Large intestine (tissue), 3 donors: ENCODE results near the gene EPB41L5. TPM values are rescaled to one million over a fixed set of nuclear protein-coding genes. Genes with fewer than 3 reads are reported as not detected.
"Not testable (repeated sequence)": the region's sequence is repeated elsewhere in the genome, so short reads cannot be mapped to it uniquely, and the experiment has no call there.

Experiments
- DNase-seq, 2 donors: peaks; one replicate each; pipeline versions ENCODE4 v3.0.0 to v3.0.0-alpha.2; 2013
- H3K27ac ChIP-seq: one replicate; pipeline ENCODE4 v1.5.1; 2013; ENCODE audit warnings: low read length
- H3K27me3 ChIP-seq: 2 replicates; pipeline ENCODE4 v1.6.1; 2013; ENCODE audit warnings: low read length; ENCODE audit not compliant: control insufficient read depth, insufficient read depth
- H3K36me3 ChIP-seq: 2 replicates; pipeline ENCODE4 v1.6.1; 2013; ENCODE audit warnings: low read length; ENCODE audit not compliant: control insufficient read depth, insufficient read depth
- H3K4me1 ChIP-seq: one replicate; pipeline ENCODE4 v1.6.1; 2013; ENCODE audit warnings: low read length; ENCODE audit not compliant: control insufficient read depth, insufficient read depth
- H3K4me3 ChIP-seq: one replicate; pipeline ENCODE4 v1.5.1; 2013; ENCODE audit warnings: low read length
- H3K9me3 ChIP-seq: one replicate; pipeline ENCODE4 v1.6.1; 2013; ENCODE audit warnings: mild to moderate bottlenecking, low read depth, low read length, moderate library complexity; ENCODE audit not compliant: control insufficient read depth
- WGBS: methylation state at CpG from one replicate; pipeline ENCODE4 v1.1.5; 2013; ENCODE audit warnings: low lambda C conversion rate; ENCODE audit not compliant: insufficient coverage; 5-methylcytosine and 5-hydroxymethylcytosine counted together
- polyA plus RNA-seq: library from polyadenylated mRNA; unstranded; fragments of 120-200 nt; gene quantifications from one replicate; pipeline ENCODE4 v1.2.1, GENCODE V29; 2013

Gene EPB41L5
- polyA plus RNA-seq, 1 donor = 32.0 TPM

GRCh38 chr2:120052597-120052996 is 39.7 kb downstream of the EPB41L5 start:
- no peak overlapping the region for H3K27ac ChIP-seq
- H3K4me3 ChIP-seq = no peak overlapping the region
- no peaks in the 10 kb centered on the region for H3K27me3 ChIP-seq
- 75% methylated on average over 2 of the region's 2 CpGs for WGBS
- H3K4me1 ChIP-seq = no peaks in the 10 kb centered on the region
- H3K36me3 ChIP-seq = peaks cover 9% of the 10 kb centered on the region
- no peak for DNase-seq
- H3K9me3 ChIP-seq = peaks cover 14% of the 10 kb centered on the region

- Histone ChIP-seq H3K4me1 (no peaks in the 10 kb centered on the region), H3K27me3 (no peaks in the 10 kb centered on the region), H3K36me3 (peaks cover 9% of the 10 kb centered on the region), H3K27ac (no peak overlapping the region), H3K9me3 (peaks cover 14% of the 10 kb centered on the region), H3K4me3 (no peak overlapping the region)
- no peak for DNase-seq
- no CpG with 5 or more reads among the region's 3 CpGs for WGBS
These were observed 41.0 kb downstream of the EPB41L5 start for GRCh38 chr2:120053891-120054290.

DNA sequence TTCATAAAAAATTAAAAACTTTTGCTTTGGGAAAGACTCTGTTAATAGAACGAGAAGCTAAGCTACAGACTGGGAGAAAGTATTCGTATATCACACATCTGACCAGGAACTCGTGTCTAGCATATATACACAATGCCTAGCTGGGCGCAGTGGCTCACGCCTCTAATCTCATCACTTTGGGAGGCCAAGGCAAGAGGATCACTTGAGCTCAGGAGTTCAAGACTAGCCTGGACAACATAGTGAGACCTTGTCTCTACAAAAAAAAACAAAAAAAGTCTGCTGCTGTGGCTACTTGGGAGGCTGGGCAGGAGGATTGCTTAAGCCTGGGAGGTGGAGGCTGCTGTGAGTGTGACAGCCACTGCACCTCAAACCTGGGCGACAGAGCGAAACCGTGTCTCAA is 46.6 kb downstream of the EPB41L5 start:
- Histone ChIP-seq H3K4me3 (no peak overlapping the region), H3K9me3 (peaks cover 7% of the 10 kb centered on the region), H3K27ac (no peak overlapping the region), H3K27me3 (no peaks in the 10 kb centered on the region), H3K36me3 (no peaks in the 10 kb centered on the region), H3K4me1 (no peaks in the 10 kb centered on the region)
- no peak for DNase-seq
- no CpG with 5 or more reads among the region's 8 CpGs for WGBS

GRCh38 chr2:120060088-120060623 is 47.3 kb downstream of the EPB41L5 start:
- 83% methylated on average over 2 of the region's 2 CpGs for WGBS
- Histone ChIP-seq H3K27ac (no peak overlapping the region), H3K4me1 (no peaks in the 10 kb centered on the region), H3K27me3 (no peaks in the 10 kb centered on the region), H3K9me3 (peaks cover 3% of the 10 kb centered on the region), H3K4me3 (no peak overlapping the region), H3K36me3 (no peaks in the 10 kb centered on the region)
- DNase-seq = no peak

- no peak for DNase-seq
- no peaks in the 10 kb centered on the region for H3K27me3 ChIP-seq
- H3K27ac ChIP-seq = no peak overlapping the region
- no peaks in the 10 kb centered on the region for H3K4me1 ChIP-seq
- no CpG with 5 or more reads among the region's 1 CpG for WGBS
- H3K4me3 ChIP-seq = no peak overlapping the region
- no peaks in the 10 kb centered on the region for H3K36me3 ChIP-seq
- no peaks in the 10 kb centered on the region for H3K9me3 ChIP-seq
These were observed 51.8 kb downstream of the EPB41L5 start for GRCh38 chr2:120064664-120065063.

- DNase-seq = peak in 1 of 2 donors; percentile 30
- H3K36me3 ChIP-seq = no peaks in the 10 kb centered on the region
- H3K9me3 ChIP-seq = no peaks in the 10 kb centered on the region
- H3K27ac ChIP-seq = no peak overlapping the region
- 43% methylated on average over 3 of the region's 6 CpGs for WGBS
- H3K4me1 ChIP-seq = no peaks in the 10 kb centered on the region
- no peaks in the 10 kb centered on the region for H3K27me3 ChIP-seq
- no peak overlapping the region for H3K4me3 ChIP-seq
These were observed 54.1 kb downstream of the EPB41L5 start for GRCh38 chr2:120066800-120067547.

GRCh38 chr2:120068040-120068658 is 55.3 kb downstream of the EPB41L5 start:
- H3K4me1 ChIP-seq, H3K27me3 ChIP-seq, H3K4me3 ChIP-seq, H3K9me3 ChIP-seq, DNase-seq, H3K36me3 ChIP-seq, H3K27ac ChIP-seq: not testable (repeated sequence)
- WGBS = no CpG with 5 or more reads among the region's 20 CpGs

DNA sequence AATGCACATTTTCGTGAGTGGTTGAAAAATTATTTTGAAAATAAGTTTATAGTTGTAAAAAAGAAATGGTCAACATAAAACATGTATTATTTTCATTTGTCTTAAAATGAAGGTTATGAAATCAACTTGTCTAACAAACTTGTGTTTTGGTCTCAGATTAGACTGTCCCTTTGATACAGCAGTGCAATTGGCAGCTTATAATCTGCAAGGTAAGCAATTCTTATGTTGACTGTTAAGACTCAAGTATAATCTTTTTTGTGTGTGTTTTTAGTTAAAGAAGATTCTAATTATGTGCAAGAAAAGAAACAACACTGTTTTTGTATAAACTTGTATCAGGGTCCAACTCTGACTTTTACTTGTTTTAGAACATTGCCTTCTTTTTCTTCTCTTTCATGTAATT is 62.7 kb downstream of the EPB41L5 start:
- Histone ChIP-seq H3K36me3 (peaks cover 13% of the 10 kb centered on the region), H3K27me3 (no peaks in the 10 kb centered on the region), H3K9me3 (no peaks in the 10 kb centered on the region), H3K27ac (no peak overlapping the region), H3K4me3 (no peak overlapping the region), H3K4me1 (no peaks in the 10 kb centered on the region)
- DNase-seq = no peak
- 100% methylated on average over 1 of the region's 1 CpG for WGBS

GRCh38 chr2:120077896-120078295 is 65.0 kb downstream of the EPB41L5 start:
- Histone ChIP-seq H3K9me3 (no peaks in the 10 kb centered on the region), H3K27ac (no peak overlapping the region), H3K27me3 (no peaks in the 10 kb centered on the region), H3K4me1 (no peaks in the 10 kb centered on the region), H3K4me3 (no peak overlapping the region), H3K36me3 (peaks cover 13% of the 10 kb centered on the region)
- 100% methylated on average over 1 of the region's 3 CpGs for WGBS
- no peak for DNase-seq

GRCh38 chr2:120079647-120080046 is 66.8 kb downstream of the EPB41L5 start:
- DNase-seq = no peak
- peaks cover 13% of the 10 kb centered on the region for H3K36me3 ChIP-seq
- no peaks in the 10 kb centered on the region for H3K4me1 ChIP-seq
- no CpG with 5 or more reads among the region's 2 CpGs for WGBS
- H3K9me3 ChIP-seq = no peaks in the 10 kb centered on the region
- H3K4me3 ChIP-seq = no peak overlapping the region
- H3K27ac ChIP-seq = no peak overlapping the region
- H3K27me3 ChIP-seq = no peaks in the 10 kb centered on the region
